ENCODE data around the gene ZC3H13.

The ZC3H13 gene

GRCh38 chr13:46062185-46062584, 9.6 kb upstream of the ZC3H13 start:
- no peak for DNase-seq (ENCODE audit: low read depth in 4 of 4, low spot score in 1 of 4)

DNA sequence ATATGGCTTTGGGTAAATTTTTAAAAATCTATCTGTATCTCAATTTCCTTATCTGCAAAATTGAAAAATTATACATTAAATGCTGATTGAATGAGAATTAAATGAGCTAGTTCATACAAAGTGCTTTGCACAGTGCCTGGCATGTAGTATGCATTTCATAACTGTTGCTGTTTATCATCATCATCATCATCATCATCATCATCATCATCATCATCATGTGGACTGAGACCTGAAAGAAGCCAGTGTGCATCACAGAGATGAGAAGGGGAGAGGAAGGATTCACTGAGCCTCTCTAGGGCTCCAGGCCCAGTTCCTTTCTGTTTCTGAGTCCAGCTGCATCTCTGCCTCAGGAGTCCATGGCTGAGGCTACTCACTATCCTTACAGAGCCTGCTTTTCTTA, 6.9 kb upstream of the ZC3H13 start:
- DNase-seq (ENCODE audit: low read depth in 4 of 4, low spot score in 1 of 4) = no peak

DNA sequence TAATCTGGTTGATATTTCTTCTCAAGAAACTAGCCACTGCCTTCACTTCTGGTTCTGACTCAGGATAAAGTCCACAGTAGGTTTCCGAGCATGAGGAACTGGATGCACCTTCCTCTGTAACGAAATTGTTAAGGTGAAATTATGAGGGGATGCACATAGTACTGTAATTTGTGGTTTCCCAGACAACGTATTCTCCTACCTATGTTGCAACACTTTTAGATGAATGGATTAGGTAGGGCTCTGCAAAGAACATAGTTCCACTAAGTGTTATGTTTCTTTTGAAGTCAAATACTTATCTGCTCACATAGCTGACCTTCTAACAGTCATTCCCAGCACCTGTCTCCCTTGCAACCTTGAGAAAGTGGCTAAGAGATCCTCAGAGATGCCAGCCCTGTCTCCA, 5.7 kb upstream of the ZC3H13 start:
- DNase-seq (ENCODE audit: low read depth in 4 of 4, low spot score in 1 of 4) = no peak

GRCh38 chr13:46057256-46058015, 4.9 kb upstream of the ZC3H13 start:
- DNase-seq (ENCODE audit: low read depth in 4 of 4, low spot score in 1 of 4) = no peak

- no peak for DNase-seq (ENCODE audit: low read depth in 4 of 4, low spot score in 1 of 4)
Observed at GRCh38 chr13:46053162-46054012, 841 bp upstream of the ZC3H13 start.

DNA sequence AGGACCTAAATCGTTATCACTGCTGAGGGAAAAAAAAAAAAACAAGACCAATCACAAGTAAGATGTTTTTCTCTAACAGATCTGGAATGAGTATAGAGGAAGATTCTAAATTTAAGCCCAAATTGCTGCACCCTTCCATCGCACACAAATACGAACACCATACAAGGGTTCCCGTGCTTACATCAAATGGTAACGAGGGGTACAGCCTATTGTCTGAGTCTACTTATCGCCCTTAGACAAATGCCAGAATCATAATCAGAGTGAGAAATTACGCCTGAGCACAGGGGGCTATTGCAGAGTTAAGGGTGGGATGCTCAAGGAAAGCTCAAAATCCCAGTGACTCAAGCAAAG, 603 bp downstream of the ZC3H13 start:
- DNase-seq (ENCODE audit: low read depth in 4 of 4, low spot score in 1 of 4) = no peak

DNA sequence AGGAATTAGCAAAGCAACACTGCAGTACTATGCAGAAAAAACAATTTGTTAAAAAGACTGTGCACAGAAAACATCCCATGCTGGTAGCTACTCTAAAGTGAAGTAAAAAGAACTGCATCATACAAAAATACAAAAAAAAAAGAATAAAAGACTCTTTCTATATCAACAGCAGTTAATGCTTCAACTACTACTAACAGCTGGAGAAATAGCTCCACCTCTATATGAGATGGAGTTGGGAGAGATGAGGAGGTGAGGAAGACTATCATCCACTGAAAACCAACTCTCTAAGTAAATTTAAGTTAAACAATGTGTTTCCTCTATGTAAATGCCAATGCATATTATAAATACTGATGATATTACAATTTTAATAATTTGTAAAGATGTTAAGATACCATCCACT, 1.8 kb downstream of the ZC3H13 start:
- no peak for DNase-seq (ENCODE audit: low read depth in 4 of 4, low spot score in 1 of 4)

DNA sequence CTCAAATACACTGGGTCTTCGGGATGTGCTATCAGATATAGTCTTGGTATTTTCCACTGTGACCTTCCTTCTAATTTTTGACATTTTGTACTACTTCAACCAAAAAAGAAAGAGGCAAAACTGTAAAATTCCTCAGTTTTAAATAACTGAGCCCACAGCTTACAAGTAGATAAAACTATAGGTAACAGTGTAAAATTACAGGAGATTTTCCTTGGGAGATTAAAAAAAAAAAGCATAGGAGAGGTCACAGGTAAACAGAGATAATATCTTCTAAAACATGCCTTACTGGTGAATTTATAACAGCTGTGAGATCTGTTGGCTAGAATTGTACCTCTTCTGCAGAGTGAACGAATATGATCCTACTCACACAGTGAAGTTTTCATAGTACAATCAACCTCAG, 7.1 kb downstream of the ZC3H13 start:
- no peak for DNase-seq (ENCODE audit: low read depth in 4 of 4, low spot score in 1 of 4)

- no peak for DNase-seq (ENCODE audit: low read depth in 4 of 4, low spot score in 1 of 4)
Observed at GRCh38 chr13:46043647-46044046, 8.9 kb downstream of the ZC3H13 start.

GRCh38 chr13:46041419-46041839, 11.1 kb downstream of the ZC3H13 start:
- no peak for DNase-seq (ENCODE audit: low read depth in 4 of 4, low spot score in 1 of 4)

DNA sequence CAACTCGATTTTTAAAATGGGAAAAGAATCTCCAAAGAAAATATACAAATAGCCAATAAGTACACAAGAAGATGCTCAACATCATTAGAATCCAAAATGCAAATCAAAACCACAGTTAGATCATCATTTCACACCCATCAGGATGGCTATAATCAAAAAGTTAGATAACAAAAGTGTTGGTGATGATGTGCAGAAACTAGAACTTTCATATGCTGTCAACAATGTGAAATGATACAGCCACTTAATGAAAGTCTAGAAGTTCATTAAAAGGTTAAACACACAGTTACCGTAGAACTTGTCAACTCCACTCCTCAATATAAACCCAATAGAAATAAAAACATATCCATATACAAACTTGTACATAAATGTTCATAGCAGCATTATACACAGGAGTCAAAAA, 11.8 kb downstream of the ZC3H13 start:
- DNase-seq (ENCODE audit: low read depth in 4 of 4, low spot score in 1 of 4) = no peak

DNA sequence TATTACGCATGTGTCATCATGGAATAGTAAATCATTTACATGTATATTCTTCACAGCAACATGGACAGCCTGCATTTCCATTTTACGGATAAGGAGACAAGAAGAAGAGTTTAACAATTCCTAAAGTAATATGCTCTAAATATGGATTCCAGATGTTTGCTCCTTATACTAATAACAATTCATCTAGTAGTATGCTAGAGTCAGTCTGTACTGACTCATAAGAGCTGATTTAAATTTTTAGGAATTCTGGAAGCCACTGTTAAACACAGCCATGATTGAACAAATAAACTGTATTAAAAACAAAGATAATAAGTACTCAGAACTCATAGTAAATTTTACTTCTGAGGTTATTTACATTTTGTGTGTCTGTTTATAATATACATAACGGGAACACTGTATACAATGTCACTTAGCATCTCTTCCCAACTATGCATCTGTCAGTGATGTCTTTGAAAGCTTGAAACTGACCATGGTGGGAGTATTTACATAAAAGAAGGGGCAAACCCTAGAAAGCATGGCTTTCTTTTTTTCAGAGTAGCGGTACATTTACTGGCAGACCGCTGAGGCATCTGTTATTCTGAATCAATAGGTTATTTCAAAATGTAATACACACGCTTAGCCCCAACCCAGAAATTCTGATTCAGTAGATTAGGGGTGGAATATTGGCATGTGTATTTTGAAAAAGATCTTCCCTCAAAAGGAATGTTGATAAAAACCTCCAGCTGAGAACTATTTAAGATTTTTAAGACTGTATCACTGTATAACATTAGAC, 12.9 kb downstream of the ZC3H13 start:
- DNase-seq (ENCODE audit: low read depth in 4 of 4, low spot score in 1 of 4) = no peak

DNA sequence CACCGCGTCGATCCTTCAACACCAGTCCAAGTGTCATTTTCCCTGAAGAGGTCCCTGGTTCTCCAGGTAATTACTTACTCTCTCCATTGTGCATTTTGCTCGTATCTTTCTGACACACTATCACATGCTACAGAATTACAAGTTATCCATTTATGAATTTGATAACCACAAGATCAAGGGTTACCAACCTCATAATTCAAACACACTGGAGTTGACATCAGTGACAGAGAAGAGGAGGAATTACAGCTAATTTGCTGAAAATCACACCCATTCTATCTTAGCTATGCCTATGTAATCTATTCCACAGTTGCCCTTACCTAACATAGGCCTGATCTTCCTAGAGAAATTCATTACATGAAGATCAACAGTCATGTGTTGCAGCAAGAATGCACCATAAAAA, 14.2 kb downstream of the ZC3H13 start:
- DNase-seq (ENCODE audit: low read depth in 4 of 4, low spot score in 1 of 4) = no peak

DNA sequence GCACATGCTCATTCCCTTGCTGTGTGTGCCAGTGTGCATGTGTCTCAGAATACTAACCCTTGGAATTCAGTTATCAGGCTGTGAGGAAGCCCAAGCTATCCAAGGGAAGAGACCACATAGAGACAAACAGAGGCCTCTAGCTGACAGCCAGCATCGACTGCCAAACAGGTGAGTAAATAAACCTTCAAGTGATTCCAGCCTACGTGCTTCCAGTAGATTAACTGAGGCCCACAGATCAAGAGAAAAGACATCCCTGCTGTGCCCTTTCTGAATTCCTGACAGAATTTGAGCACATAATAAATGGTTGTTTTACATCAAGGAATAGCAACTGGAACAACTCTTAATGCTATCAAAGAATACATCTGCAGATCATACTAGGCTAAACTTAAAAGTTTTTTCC, 17.5 kb downstream of the ZC3H13 start:
- DNase-seq (ENCODE audit: low read depth in 4 of 4, low spot score in 1 of 4) = no peak

- no peak for DNase-seq (ENCODE audit: low read depth in 4 of 4, low spot score in 1 of 4)
Observed at GRCh38 chr13:46032341-46032740, 20.2 kb downstream of the ZC3H13 start.

DNA sequence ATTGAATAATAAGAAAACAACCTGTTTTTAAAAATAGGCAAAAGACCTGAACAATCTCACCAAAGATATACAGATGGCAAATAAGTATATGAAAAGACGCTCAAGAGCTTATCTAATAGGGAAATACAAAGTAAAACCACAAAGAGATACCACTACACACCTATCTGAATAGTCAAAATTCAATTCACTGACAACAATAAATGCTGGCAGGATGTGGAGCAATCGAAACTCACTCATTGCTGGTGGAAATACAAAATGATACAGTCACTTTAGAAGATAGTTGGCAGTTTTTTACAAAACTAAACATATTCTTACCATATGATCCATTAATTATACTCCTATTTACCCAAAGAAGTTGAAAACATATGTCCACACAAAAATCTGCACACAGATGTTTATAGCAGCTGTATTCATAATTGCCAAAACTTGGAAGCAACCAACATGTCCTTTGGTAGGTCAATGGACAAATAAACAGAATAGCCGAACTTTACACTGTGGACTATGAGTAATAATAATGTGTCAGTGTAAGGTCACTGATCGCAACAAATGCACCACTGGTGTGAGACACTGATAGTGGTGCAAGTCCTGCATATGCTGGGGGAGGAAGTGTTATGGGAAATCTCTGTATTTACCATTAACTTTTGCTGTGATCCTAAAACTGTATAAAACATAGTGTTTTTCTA, 20.8 kb downstream of the ZC3H13 start:
- no peak for DNase-seq (ENCODE audit: low read depth in 4 of 4, low spot score in 1 of 4)

GRCh38 chr13:46025157-46025556, 27.4 kb downstream of the ZC3H13 start:
- DNase-seq (ENCODE audit: low read depth in 4 of 4, low spot score in 1 of 4) = no peak

GRCh38 chr13:46022481-46022880, 30.1 kb downstream of the ZC3H13 start:
- DNase-seq (ENCODE audit: low read depth in 4 of 4, low spot score in 1 of 4) = no peak

DNA sequence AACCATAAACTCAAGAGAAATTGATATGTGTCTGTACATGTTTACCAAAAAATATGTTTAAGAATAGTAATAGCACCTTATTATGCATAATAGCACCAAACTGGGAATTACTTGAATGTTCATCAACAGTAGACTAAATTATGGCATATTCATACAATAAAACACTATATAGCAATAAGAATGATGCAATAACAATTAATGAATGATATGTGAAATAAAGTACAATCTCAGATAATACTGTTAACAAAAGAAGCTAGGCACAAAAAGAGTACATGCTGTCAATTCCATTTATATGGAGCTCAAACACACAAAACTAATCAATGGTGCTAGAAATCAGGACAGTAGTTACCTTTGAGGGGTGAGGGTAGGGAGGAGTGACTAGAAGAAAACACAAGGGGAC, 36.3 kb downstream of the ZC3H13 start:
- DNase-seq (ENCODE audit: low read depth in 4 of 4, low spot score in 1 of 4) = no peak

DNA sequence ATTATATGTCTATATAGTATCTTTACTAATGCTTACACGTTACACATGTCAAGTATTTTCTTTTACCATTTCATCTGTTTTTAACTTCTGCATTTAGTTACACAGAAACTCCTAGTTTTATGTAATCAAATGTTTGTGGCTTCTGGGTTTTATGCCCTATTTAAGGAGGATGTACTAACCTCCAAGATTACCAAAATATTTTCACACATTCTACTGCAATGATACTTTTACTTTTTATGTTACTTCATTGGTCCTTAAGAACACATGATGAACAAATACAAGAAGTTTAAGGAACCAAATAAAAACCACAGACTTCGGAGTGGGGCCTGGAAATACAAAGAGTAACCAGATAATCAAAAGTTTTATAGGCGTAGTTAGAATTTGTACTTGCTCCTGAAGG, 37.2 kb downstream of the ZC3H13 start:
- no peak for DNase-seq (ENCODE audit: low read depth in 4 of 4, low spot score in 1 of 4)

DNA sequence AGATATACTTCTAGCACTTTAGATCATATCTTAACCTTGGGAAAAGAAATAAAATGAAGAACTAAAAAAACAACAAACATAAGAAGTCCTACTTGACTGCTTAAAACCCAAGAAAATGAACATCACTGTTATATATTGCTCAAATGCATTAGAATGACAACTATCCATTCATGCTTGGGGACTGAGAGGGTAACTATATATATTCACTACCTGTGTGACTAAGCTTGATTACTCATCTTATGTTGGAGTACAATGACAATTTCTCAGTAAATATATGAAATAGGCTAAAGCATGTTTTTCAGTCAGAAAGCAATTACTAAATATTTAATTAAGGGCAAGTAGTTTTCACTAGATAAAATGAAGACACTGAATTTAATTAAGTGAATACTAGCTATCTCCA, 40.1 kb downstream of the ZC3H13 start:
- DNase-seq (ENCODE audit: low read depth in 4 of 4, low spot score in 1 of 4) = no peak

Measured in stimulated activated CD4-positive, alpha-beta T cell treated with anti-CD3 and anti-CD28 coated beads, Interleukin-1b, Interleukin-23, amount 100 ng/mL, for 24 hours (primary cell).